ENCODE data around the gene PLS3.
A peak's percentile ranks its signal among the peaks of the same experiment; 100 is the strongest.

PLS3 gene

GRCh38 chrX:115560978-115561604, at the start of gene PLS3:
PLS3 (plus strand) TSS chrX:115561174; CDS start chrX:115610251, 49,077 bp downstream.
- peak; percentile 32 for DNase-seq (ENCODE audit: low read depth)
- peak within 1 kb of the TSS; percentile 61 for H3K4me3 ChIP-seq (ENCODE audit: low read depth, low read length)
- TF ChIP-seq CTCF (IDR thresholded peaks at IDR 0.05; ENCODE audit: control insufficient read depth, extremely low read depth, insufficient read depth), result no peak

- no peak for DNase-seq (ENCODE audit: low read depth)
- H3K4me3 ChIP-seq (ENCODE audit: low read depth, low read length), result no peak overlapping the region
- no peak for TF ChIP-seq CTCF (IDR thresholded peaks at IDR 0.05; ENCODE audit: control insufficient read depth, extremely low read depth, insufficient read depth)
These were observed 42.9 kb upstream of the PLS3 start for GRCh38 chrX:115518113-115518512.

- TF ChIP-seq CTCF (IDR thresholded peaks at IDR 0.05; ENCODE audit: control insufficient read depth, extremely low read depth, insufficient read depth), result no peak
- DNase-seq (ENCODE audit: low read depth), result no peak
- no peak overlapping the region for H3K4me3 ChIP-seq (ENCODE audit: low read depth, low read length)
These were observed 39.2 kb upstream of the PLS3 start for GRCh38 chrX:115521741-115522140.

GRCh38 chrX:115522952-115523351, 38.0 kb upstream of the PLS3 start:
- no peak for TF ChIP-seq CTCF (IDR thresholded peaks at IDR 0.05; ENCODE audit: control insufficient read depth, extremely low read depth, insufficient read depth)
- no peak for DNase-seq (ENCODE audit: low read depth)
- H3K4me3 ChIP-seq (ENCODE audit: low read depth, low read length), result no peak overlapping the region

GRCh38 chrX:115525486-115525885, 35.5 kb upstream of the PLS3 start:
- no peak for DNase-seq (ENCODE audit: low read depth)
- no peak for TF ChIP-seq CTCF (IDR thresholded peaks at IDR 0.05; ENCODE audit: control insufficient read depth, extremely low read depth, insufficient read depth)
- H3K4me3 ChIP-seq (ENCODE audit: low read depth, low read length), result no peak overlapping the region

- no peak for DNase-seq (ENCODE audit: low read depth)
- no peak overlapping the region for H3K4me3 ChIP-seq (ENCODE audit: low read depth, low read length)
- no peak for TF ChIP-seq CTCF (IDR thresholded peaks at IDR 0.05; ENCODE audit: control insufficient read depth, extremely low read depth, insufficient read depth)
These were observed 29.1 kb upstream of the PLS3 start for GRCh38 chrX:115531818-115532403.

- DNase-seq (ENCODE audit: low read depth), result no peak
- no peak overlapping the region for H3K4me3 ChIP-seq (ENCODE audit: low read depth, low read length)
- TF ChIP-seq CTCF (IDR thresholded peaks at IDR 0.05; ENCODE audit: control insufficient read depth, extremely low read depth, insufficient read depth), result no peak
These were observed 27.5 kb upstream of the PLS3 start for GRCh38 chrX:115533485-115533884.

All from LNCaP clone FGC (cell line).